Mesenchymal stem cell (in vitro differentiated cells and primary cell): ENCODE results near the gene CCDC187.

Source experiments
- DNase-seq: peaks from one replicate; pipeline ENCODE4 v3.0.0-alpha.2; 2013
- H2AFZ ChIP-seq: one replicate; pipeline ENCODE4 v1.6.1; 2013; ENCODE audit warnings: low read depth, mild to moderate bottlenecking, control low read depth, inconsistent platforms, low read length, moderate library complexity
- H2AK5ac ChIP-seq: 2 replicates; pipeline ENCODE4 v1.6.1; 2013; ENCODE audit warnings: low read length, moderate library complexity, mild to moderate bottlenecking, inconsistent platforms; ENCODE audit not compliant: severe bottlenecking
- H2BK120ac ChIP-seq: one replicate; pipeline ENCODE4 v1.6.1; 2013; ENCODE audit warnings: low read depth, mild to moderate bottlenecking, inconsistent platforms, low read length, moderate library complexity
- H2BK12ac ChIP-seq, 2 experiments: one replicate each; pipeline ENCODE4 v1.6.1; 2013; ENCODE audit warnings: inconsistent platforms in 2 of 2, low read length in 2 of 2, mild to moderate bottlenecking in 2 of 2, moderate library complexity in 2 of 2, control low read depth in 1 of 2
- H2BK15ac ChIP-seq: one replicate; pipeline ENCODE4 v1.6.1; 2013; ENCODE audit warnings: mild to moderate bottlenecking, low read depth, inconsistent platforms; ENCODE audit not compliant: poor library complexity, severe bottlenecking
- H2BK5ac ChIP-seq: 2 replicates; pipeline ENCODE4 v1.6.1; 2013; ENCODE audit warnings: low read depth, mild to moderate bottlenecking, low read length, control low read depth, inconsistent platforms; ENCODE audit not compliant: poor library complexity, severe bottlenecking
- H3K14ac ChIP-seq, 2 experiments: one replicate each; pipeline ENCODE4 v1.6.1; 2013; ENCODE audit warnings: inconsistent platforms in 2 of 2, low read length in 2 of 2, control low read depth in 1 of 2, mild to moderate bottlenecking in 1 of 2, moderate library complexity in 1 of 2
- H3K18ac ChIP-seq, 2 experiments: one replicate each; pipeline ENCODE4 v1.6.1; 2013; ENCODE audit warnings: inconsistent platforms in 2 of 2, low read length in 2 of 2, control low read depth in 1 of 2, low read depth in 1 of 2, mild to moderate bottlenecking in 1 of 2
- H3K23ac ChIP-seq, 2 experiments: one replicate each; pipeline ENCODE4 v1.6.1; 2013; ENCODE audit warnings: inconsistent platforms in 2 of 2, low read length in 2 of 2, mild to moderate bottlenecking in 2 of 2, moderate library complexity in 2 of 2, control low read depth in 1 of 2
- H3K27ac ChIP-seq: 2 replicates; pipeline ENCODE4 v1.5.1; 2013; ENCODE audit warnings: mild to moderate bottlenecking, moderate library complexity, low read length, control low read depth, inconsistent platforms; ENCODE audit not compliant: poor library complexity, severe bottlenecking
- H3K27me3 ChIP-seq, 2 experiments: 2 replicates each; pipeline versions ENCODE4 v1.6.1 to v1.7.0; 2013; ENCODE audit warnings: low read length in 2 of 2, mild to moderate bottlenecking in 2 of 2, moderate library complexity in 2 of 2, control low read depth in 1 of 2, inconsistent platforms in 1 of 2; ENCODE audit not compliant: control insufficient read depth in 1 of 2, insufficient read depth in 1 of 2
- H3K36me3 ChIP-seq, 2 experiments: 2 replicates each; pipeline versions ENCODE4 v1.6.1 to v1.7.0; 2013; ENCODE audit warnings: low read length in 2 of 2, control low read depth in 1 of 2, inconsistent platforms in 1 of 2, low read depth in 1 of 2, mild to moderate bottlenecking in 1 of 2; ENCODE audit not compliant: insufficient read depth in 2 of 2, control insufficient read depth in 1 of 2
- H3K4ac ChIP-seq, 2 experiments: one replicate each; pipeline ENCODE4 v1.6.1; 2013; ENCODE audit warnings: inconsistent platforms in 2 of 2, low read length in 2 of 2, mild to moderate bottlenecking in 2 of 2, moderate library complexity in 2 of 2, control low read depth in 1 of 2, low read depth in 1 of 2
- H3K4me1 ChIP-seq: 2 replicates; pipeline ENCODE4 v1.6.1; 2013; ENCODE audit warnings: low read depth, low read length, control low read depth; ENCODE audit not compliant: control insufficient read depth, insufficient read depth
- H3K4me2 ChIP-seq: 2 replicates; pipeline ENCODE4 v1.6.1; 2013; ENCODE audit warnings: low read length, mild to moderate bottlenecking, inconsistent platforms; ENCODE audit not compliant: poor library complexity, severe bottlenecking
- H3K4me3 ChIP-seq, 2 experiments: 2 replicates each; pipeline versions ENCODE4 v1.5.1 to v1.7.0; 2013; ENCODE audit warnings: low read length in 2 of 2, mild to moderate bottlenecking in 2 of 2, control low read depth in 1 of 2, low read depth in 1 of 2; ENCODE audit not compliant: insufficient read depth in 1 of 2
- H3K79me1 ChIP-seq: replicated peaks from 2 replicates; pipeline ENCODE4 v1.6.1; 2013; ENCODE audit warnings: mild to moderate bottlenecking, control low read depth, low read length, inconsistent platforms; ENCODE audit not compliant: poor library complexity, severe bottlenecking
- H3K9ac ChIP-seq: 2 replicates; pipeline ENCODE4 v1.7.0; 2013; ENCODE audit warnings: mild to moderate bottlenecking, low read length, moderate library complexity
- H3K9me3 ChIP-seq: 2 replicates; pipeline ENCODE4 v1.7.0; 2013; ENCODE audit warnings: mild to moderate bottlenecking, low read length; ENCODE audit not compliant: control insufficient read depth
- H4K8ac ChIP-seq: one replicate; pipeline ENCODE4 v1.6.1; 2013; ENCODE audit warnings: inconsistent platforms, mild to moderate bottlenecking, low read length, moderate library complexity
- H4K91ac ChIP-seq: one replicate; pipeline ENCODE4 v1.6.1; 2013; ENCODE audit warnings: mild to moderate bottlenecking, low read length, inconsistent platforms
- WGBS: methylation state at CpG from one replicate; pipeline ENCODE4 v1.1.7; 2013; ENCODE audit warnings: mixed read lengths; 5-methylcytosine and 5-hydroxymethylcytosine counted together

CCDC187 gene

DNA sequence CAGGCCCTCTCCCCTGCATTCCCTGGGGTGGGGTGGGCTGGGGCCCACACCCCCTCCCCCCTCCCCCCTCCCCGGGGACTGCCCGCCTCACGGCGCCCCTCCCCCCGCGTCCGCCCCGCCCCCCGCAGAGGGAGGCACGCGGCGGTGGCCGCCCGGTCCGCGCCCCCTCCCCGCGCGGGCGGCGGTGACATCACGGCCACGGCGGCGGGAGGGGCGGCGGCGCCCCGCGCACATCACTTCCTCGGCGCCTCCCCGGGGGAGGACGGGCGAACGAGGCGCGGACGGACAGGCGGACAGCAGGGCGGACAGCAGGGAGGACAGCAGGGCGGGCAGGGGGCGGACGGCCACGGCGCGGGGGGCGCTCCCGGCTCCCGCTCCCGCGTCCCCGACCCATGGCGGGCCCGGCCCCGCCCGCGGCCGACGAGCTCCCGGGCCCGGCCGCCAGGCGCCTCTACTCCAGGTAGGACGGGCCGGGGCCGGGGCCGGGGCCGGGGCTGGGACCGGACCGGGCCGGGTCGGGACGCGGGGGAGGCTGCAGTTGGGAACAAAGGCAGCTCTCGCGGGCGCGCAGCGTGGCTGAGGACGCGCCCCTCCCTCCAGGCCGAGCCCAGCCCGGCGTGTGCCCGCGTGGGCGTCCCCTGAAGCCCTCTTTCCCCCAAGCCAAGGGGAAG is 23.5 kb upstream of the CCDC187 start, which contains the start of gene GPSM1:
TSS of gene GPSM1 (plus strand) at position 236 of the 671 bp plus-strand sequence. CDS start at position 393, 157 bp downstream.
- Histone ChIP-seq H3K4me2 (peak within 1 kb of the TSS; percentile 66), H2BK15ac (peak within 1 kb of the TSS; percentile 99), H2BK12ac (peak within 1 kb of the TSS; percentile 95 to 99), H3K27ac (peak within 1 kb of the TSS; percentile 92), H4K8ac (peak within 1 kb of the TSS; percentile 99), H3K9me3 (no peaks in the 10 kb centered on the region), H3K79me1 (peaks cover 8% of the 10 kb centered on the region), H2BK5ac (peak within 1 kb of the TSS; percentile 77), H3K4me3 (peak within 1 kb of the TSS; percentile 75 to 96), H3K18ac (peak within 1 kb of the TSS; percentile 93 to 97), H2AFZ (peak within 1 kb of the TSS; percentile 30), H4K91ac (peak within 1 kb of the TSS; percentile 99), H3K23ac (peak within 1 kb of the TSS in 1 of 2 experiments; percentile 16), H3K27me3 (peaks cover 0 to 14% of the 10 kb centered on the region in 2 experiments), H3K4ac (peak within 1 kb of the TSS; percentile 96 to 99), H3K9ac (peak within 1 kb of the TSS; percentile 91), H3K14ac (peak within 1 kb of the TSS; percentile 74 to 80), H2AK5ac (peak within 1 kb of the TSS; percentile 42), H3K4me1 (peaks cover 63% of the 10 kb centered on the region), H2BK120ac (peak within 1 kb of the TSS; percentile 99), H3K36me3 (peaks cover 0 to 30% of the 10 kb centered on the region in 2 experiments)
- 1% methylated on average over 15 of the region's 88 CpGs for WGBS
- DNase-seq: peak; percentile 55

DNA sequence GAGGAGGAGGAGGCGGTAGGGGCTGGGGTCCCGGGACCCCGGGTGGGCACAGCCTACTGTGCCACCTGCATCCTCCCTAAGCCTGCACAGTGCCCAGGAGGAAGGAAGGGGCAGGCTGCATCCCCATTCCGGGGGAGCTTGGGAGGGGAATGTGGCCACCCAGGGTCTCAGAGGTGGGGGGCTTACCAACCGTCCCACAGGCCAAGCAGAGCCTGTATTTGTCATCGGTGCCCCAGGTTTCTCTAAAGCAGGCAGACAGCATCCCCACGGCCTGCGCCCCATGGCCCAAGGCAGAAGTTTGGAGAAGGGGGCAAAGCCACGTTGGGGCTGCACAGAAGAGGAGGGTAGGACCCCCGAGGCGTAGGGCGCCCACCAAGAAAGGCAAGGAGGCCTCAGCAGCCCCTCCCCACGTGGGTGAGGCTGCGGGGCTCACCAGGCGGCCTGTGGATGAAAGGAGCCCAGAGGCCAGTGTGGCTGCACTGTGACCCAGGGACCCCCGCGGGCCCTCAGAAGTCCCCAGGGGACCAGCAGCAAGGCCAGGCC is 22.9 kb upstream of the CCDC187 start:
- Histone ChIP-seq H2AK5ac (peak overlapping the region; percentile 42), H4K91ac (peak overlapping the region; percentile 99), H3K9me3 (no peaks in the 10 kb centered on the region), H3K4me2 (peak overlapping the region; percentile 44), H2BK15ac (peak overlapping the region; percentile 99), H3K4ac (peak overlapping the region; percentile 96 to 99), H3K36me3 (peaks cover 0 to 23% of the 10 kb centered on the region in 2 experiments), H2BK12ac (peak overlapping the region; percentile 95 to 99), H3K79me1 (peaks cover 6% of the 10 kb centered on the region), H3K18ac (peak overlapping the region; percentile 93 to 97), H3K9ac (peak overlapping the region; percentile 79), H4K8ac (peak overlapping the region; percentile 99), H2AFZ (peak overlapping the region; percentile 30), H3K23ac (no peak overlapping the region), H3K4me3 (peak overlapping the region; percentile 12 to 61), H3K27ac (peak overlapping the region; percentile 92), H3K14ac (peak overlapping the region; percentile 1 to 78), H3K27me3 (peaks cover 0 to 16% of the 10 kb centered on the region in 2 experiments), H2BK120ac (peak overlapping the region; percentile 99), H3K4me1 (peaks cover 58% of the 10 kb centered on the region), H2BK5ac (peak overlapping the region; percentile 77)
- WGBS: 48% methylated on average over 12 of the region's 17 CpGs
- no peak for DNase-seq

GRCh38 chr9:136326061-136326760 is 22.3 kb upstream of the CCDC187 start:
- H2BK5ac ChIP-seq: peak overlapping the region; percentile 77
- H4K8ac ChIP-seq: peak overlapping the region; percentile 99
- peak; percentile 89 for DNase-seq
- H2AK5ac ChIP-seq: peak overlapping the region; percentile 77
- H3K36me3 ChIP-seq: peaks cover 0 to 17% of the 10 kb centered on the region in 2 experiments
- H3K79me1 ChIP-seq: peaks cover 2% of the 10 kb centered on the region
- H2BK15ac ChIP-seq: peak overlapping the region; percentile 99
- H4K91ac ChIP-seq: peak overlapping the region; percentile 99
- H3K4me2 ChIP-seq: peak overlapping the region; percentile 44
- H3K9ac ChIP-seq: peak overlapping the region; percentile 79
- H3K14ac ChIP-seq: peak overlapping the region in 1 of 2 experiments; percentile 90
- H2BK12ac ChIP-seq: peak overlapping the region; percentile 95 to 99
- H2BK120ac ChIP-seq: peak overlapping the region; percentile 99
- H3K18ac ChIP-seq: peak overlapping the region; percentile 93 to 97
- H3K4ac ChIP-seq: peak overlapping the region; percentile 98 to 99
- H2AFZ ChIP-seq: peak overlapping the region; percentile 58
- H3K4me3 ChIP-seq: no peak overlapping the region
- H3K4me1 ChIP-seq: peaks cover 53% of the 10 kb centered on the region
- H3K9me3 ChIP-seq: no peaks in the 10 kb centered on the region
- peak overlapping the region in 1 of 2 experiments; percentile 56 for H3K23ac ChIP-seq
- peak overlapping the region; percentile 92 for H3K27ac ChIP-seq
- WGBS: 12% methylated on average over 28 of the region's 28 CpGs
- H3K27me3 ChIP-seq: peaks cover 0 to 16% of the 10 kb centered on the region in 2 experiments
